GM06990 (cell line): ENCODE measurements around the gene ING2.

Experiments
- DNase-seq: peaks from one replicate; pipeline ENCODE4 v3.0.0-alpha.2; 2011; ENCODE audit not compliant: insufficient read length; ENCODE audit errors: extremely low read depth
- H3K27me3 ChIP-seq: replicated peaks from 2 replicates; pipeline ENCODE4 v1.6.0; 2011; ENCODE audit warnings: low read length; ENCODE audit not compliant: control insufficient read depth, insufficient read depth
- H3K36me3 ChIP-seq: 2 replicates; pipeline ENCODE4 v1.5.1; 2011; ENCODE audit warnings: low read length; ENCODE audit not compliant: control insufficient read depth, insufficient read depth
- H3K4me3 ChIP-seq: replicated peaks from 2 replicates; pipeline ENCODE4 v1.5.1; 2011; ENCODE audit warnings: low read depth, mild to moderate bottlenecking, control low read depth, low read length
- TF ChIP-seq, protein P1 (sequence below): IDR thresholded peaks from 2 replicates; pipeline ENCODE4 v1.5.1; 2011; ENCODE audit warnings: low read length, control low read depth, mild to moderate bottlenecking, inconsistent platforms; ENCODE audit not compliant: insufficient read depth, poor library complexity, severe bottlenecking

Gene ING2

GRCh38 chr4:183493246-183493645 lies 11.6 kb upstream of the ING2 start:
- Histone ChIP-seq H3K36me3 (no peaks in the 10 kb centered on the region), H3K27me3 (no peaks in the 10 kb centered on the region), H3K4me3 (no peak overlapping the region)
- TF ChIP-seq, protein P1, sequence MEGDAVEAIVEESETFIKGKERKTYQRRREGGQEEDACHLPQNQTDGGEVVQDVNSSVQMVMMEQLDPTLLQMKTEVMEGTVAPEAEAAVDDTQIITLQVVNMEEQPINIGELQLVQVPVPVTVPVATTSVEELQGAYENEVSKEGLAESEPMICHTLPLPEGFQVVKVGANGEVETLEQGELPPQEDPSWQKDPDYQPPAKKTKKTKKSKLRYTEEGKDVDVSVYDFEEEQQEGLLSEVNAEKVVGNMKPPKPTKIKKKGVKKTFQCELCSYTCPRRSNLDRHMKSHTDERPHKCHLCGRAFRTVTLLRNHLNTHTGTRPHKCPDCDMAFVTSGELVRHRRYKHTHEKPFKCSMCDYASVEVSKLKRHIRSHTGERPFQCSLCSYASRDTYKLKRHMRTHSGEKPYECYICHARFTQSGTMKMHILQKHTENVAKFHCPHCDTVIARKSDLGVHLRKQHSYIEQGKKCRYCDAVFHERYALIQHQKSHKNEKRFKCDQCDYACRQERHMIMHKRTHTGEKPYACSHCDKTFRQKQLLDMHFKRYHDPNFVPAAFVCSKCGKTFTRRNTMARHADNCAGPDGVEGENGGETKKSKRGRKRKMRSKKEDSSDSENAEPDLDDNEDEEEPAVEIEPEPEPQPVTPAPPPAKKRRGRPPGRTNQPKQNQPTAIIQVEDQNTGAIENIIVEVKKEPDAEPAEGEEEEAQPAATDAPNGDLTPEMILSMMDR: no peak
- DNase-seq: no peak

DNA sequence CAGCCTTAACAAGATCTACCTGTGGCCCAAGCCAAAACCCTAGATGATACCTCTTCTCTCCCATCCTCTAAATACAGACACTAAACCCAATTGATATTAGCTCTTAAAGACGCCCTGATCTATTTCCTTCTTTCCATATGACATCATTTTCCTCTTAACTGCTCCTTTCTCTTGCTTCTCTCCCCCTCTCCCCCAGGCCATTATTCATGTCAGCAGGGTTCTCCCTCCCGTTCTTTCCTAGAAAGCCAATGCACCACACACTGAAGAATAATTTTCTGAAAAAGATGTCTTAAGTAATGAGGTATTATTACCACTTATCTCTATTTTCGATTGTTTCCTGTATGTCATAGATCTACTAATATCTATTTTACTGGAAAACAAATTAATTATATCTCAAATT lies 9.7 kb upstream of the ING2 start:
- no peak overlapping the region for H3K4me3 ChIP-seq
- DNase-seq: no peak
- H3K27me3 ChIP-seq: no peaks in the 10 kb centered on the region
- H3K36me3 ChIP-seq: no peaks in the 10 kb centered on the region
- TF ChIP-seq, protein P1: no peak

DNA sequence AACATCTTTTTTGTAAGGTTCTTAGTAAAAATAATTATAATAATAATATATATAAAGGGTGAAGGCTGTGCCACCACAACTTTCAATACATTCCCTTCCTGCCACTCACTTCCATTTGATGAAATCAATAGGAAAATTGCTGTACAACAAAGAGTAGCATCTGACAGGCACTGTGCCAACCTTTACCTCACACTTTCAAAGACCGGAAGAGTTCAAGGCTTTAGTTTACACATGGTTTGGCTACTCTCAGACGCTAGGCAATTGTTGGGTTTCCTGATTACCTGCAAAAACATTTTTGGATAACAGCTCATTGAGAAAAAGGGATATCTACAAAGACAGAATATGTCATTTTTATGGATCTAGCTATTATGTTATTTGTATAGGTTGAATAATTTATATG lies 5.5 kb upstream of the ING2 start:
- Histone ChIP-seq H3K4me3 (no peak overlapping the region), H3K27me3 (no peaks in the 10 kb centered on the region), H3K36me3 (no peaks in the 10 kb centered on the region)
- TF ChIP-seq, protein P1: no peak
- DNase-seq: no peak

DNA sequence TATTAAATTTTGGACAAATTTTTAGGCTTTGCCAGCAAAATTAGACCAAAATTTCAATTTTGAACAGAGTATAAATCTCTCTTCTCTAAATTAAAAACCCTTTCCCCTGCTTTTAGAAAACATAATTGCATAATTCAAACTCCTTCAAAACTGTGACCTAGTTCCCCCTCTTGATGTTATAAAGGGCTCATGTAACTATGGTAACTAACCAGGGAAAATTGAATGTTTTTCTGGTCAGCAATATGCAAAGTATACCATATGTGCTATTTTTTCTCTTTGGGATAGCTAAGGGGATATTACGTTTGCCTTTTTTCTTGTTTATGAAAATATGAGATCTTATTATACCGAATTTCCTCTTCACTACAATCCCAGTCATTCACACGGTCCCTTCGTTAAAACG lies 5.1 kb upstream of the ING2 start:
- Histone ChIP-seq H3K4me3 (no peak overlapping the region), H3K36me3 (no peaks in the 10 kb centered on the region), H3K27me3 (no peaks in the 10 kb centered on the region)
- DNase-seq: no peak
- TF ChIP-seq, protein P1: no peak

DNA sequence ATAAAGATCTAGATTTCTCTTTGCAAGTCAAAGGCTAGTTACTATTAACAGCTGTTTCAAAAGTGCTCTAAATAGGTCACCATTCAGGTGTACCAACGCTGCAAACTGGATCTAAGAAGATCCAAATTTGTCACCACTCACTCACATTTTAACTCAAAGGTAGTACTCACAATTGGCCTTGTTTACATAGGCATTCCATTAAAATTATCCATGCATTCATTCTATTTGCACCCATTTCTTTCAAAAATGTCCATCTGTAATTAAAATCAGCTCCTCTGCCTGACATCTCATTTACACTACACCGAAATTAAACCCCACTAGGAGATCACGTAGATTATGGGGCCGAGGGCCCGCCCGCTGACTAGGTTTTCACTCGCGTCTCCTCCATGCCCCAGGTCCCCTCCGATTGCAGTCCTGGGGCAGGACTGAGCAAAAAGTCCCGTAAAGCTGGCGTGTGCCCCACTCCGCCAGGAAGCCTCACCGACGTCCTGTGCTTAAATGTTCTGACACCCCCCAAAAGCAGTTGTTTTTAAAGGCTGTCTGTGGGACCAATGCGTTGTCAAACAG lies 1.3 kb upstream of the ING2 start:
- Histone ChIP-seq H3K4me3 (peak overlapping the region; percentile 89), H3K27me3 (no peaks in the 10 kb centered on the region), H3K36me3 (no peaks in the 10 kb centered on the region)
- TF ChIP-seq, protein P1: no peak
- no peak for DNase-seq
